ENCODE measurements around the gene KRTAP4-9. TPM values are rescaled to one million over a fixed set of nuclear protein-coding genes. Genes with fewer than 3 reads are reported as not detected.
"Not testable (repeated sequence)": the region's sequence is repeated elsewhere in the genome, so short reads cannot be mapped to it uniquely, and the experiment has no call there.

Gene KRTAP4-9
- total and polyA plus RNA-seq, 2 donors, result not detected

DNA sequence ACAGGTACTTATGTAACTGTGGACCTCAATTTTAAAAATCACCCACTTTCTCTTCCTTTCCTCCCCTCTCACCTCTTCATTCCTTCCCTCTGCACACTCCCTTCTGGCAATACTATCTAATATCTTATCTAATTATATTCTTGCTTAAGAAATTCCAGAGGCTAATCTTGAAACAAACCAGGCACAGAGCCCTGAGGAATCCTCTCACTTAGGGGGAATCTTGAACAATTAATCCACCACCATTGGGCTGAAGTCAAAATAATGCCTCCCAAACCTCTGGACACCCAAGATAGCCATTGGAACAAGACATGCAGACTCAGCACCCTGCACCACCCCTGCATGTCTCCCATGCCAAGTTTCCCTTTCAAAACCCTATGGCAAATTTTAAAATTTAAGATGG, 36.2 kb downstream of the KRTAP4-9 start:
- H3K27me3 ChIP-seq (ENCODE audit: control insufficient read depth in 2 of 2, insufficient read depth in 1 of 2, low read length in 1 of 2), result no peaks in the 10 kb centered on the region
- DNase-seq (ENCODE audit: low read depth in 6 of 9, low spot score in 9 of 9), result no peak
- H3K4me1 ChIP-seq (ENCODE audit: control insufficient read depth in 2 of 2, insufficient read depth in 2 of 2, low read length in 2 of 2), result no peaks in the 10 kb centered on the region
- peaks cover 2 to 8% of the 10 kb centered on the region in 2 donors for H3K9me3 ChIP-seq (ENCODE audit: control insufficient read depth in 2 of 2, insufficient read depth in 1 of 2, low read length in 1 of 2)
- H3K27ac ChIP-seq (ENCODE audit: low read depth in 1 of 2, low read length in 1 of 2), result no peak overlapping the region
- H3K36me3 ChIP-seq (ENCODE audit: control insufficient read depth in 2 of 2, insufficient read depth in 2 of 2, low read length in 1 of 2), result no peaks in the 10 kb centered on the region
- no peak overlapping the region for H3K4me3 ChIP-seq (ENCODE audit: low read length in 2 of 2)

- peaks cover 2 to 5% of the 10 kb centered on the region in 2 donors for H3K9me3 ChIP-seq (ENCODE audit: control insufficient read depth in 2 of 2, insufficient read depth in 1 of 2, low read length in 1 of 2)
- DNase-seq (ENCODE audit: low read depth in 6 of 9, low spot score in 9 of 9), result no peak
- no peak overlapping the region for H3K27ac ChIP-seq (ENCODE audit: low read depth in 1 of 2, low read length in 1 of 2)
- WGBS, result 97% methylated on average over 1 of the region's 1 CpG
- no peak overlapping the region for H3K4me3 ChIP-seq (ENCODE audit: low read length in 2 of 2)
- H3K4me1 ChIP-seq (ENCODE audit: control insufficient read depth in 2 of 2, insufficient read depth in 2 of 2, low read length in 2 of 2), result no peaks in the 10 kb centered on the region
- no peaks in the 10 kb centered on the region for H3K36me3 ChIP-seq (ENCODE audit: control insufficient read depth in 2 of 2, insufficient read depth in 2 of 2, low read length in 1 of 2)
- no peaks in the 10 kb centered on the region for H3K27me3 ChIP-seq (ENCODE audit: control insufficient read depth in 2 of 2, insufficient read depth in 1 of 2, low read length in 1 of 2)
These were observed 39.7 kb downstream of the KRTAP4-9 start for GRCh38 chr17:41144846-41145245.

- 95% methylated on average over 2 of the region's 2 CpGs for WGBS
- no peaks in the 10 kb centered on the region for H3K27me3 ChIP-seq (ENCODE audit: control insufficient read depth in 2 of 2, insufficient read depth in 1 of 2, low read length in 1 of 2)
- DNase-seq (ENCODE audit: low read depth in 6 of 9, low spot score in 9 of 9), result no peak
- H3K36me3 ChIP-seq (ENCODE audit: control insufficient read depth in 2 of 2, insufficient read depth in 2 of 2, low read length in 1 of 2), result no peaks in the 10 kb centered on the region
- H3K27ac ChIP-seq (ENCODE audit: low read depth in 1 of 2, low read length in 1 of 2), result no peak overlapping the region
- no peak overlapping the region for H3K4me3 ChIP-seq (ENCODE audit: low read length in 2 of 2)
- no peaks in the 10 kb centered on the region for H3K4me1 ChIP-seq (ENCODE audit: control insufficient read depth in 2 of 2, insufficient read depth in 2 of 2, low read length in 2 of 2)
- peaks cover under 1 to 1% of the 10 kb centered on the region in 2 donors for H3K9me3 ChIP-seq (ENCODE audit: control insufficient read depth in 2 of 2, insufficient read depth in 1 of 2, low read length in 1 of 2)
These were observed 40.1 kb downstream of the KRTAP4-9 start for GRCh38 chr17:41145261-41145660.

GRCh38 chr17:41147531-41148204, 42.5 kb downstream of the KRTAP4-9 start:
- WGBS, result 98% methylated on average over 2 of the region's 2 CpGs
- no peaks in the 10 kb centered on the region for H3K27me3 ChIP-seq (ENCODE audit: control insufficient read depth in 2 of 2, insufficient read depth in 1 of 2, low read length in 1 of 2)
- no peaks in the 10 kb centered on the region for H3K4me1 ChIP-seq (ENCODE audit: control insufficient read depth in 2 of 2, insufficient read depth in 2 of 2, low read length in 2 of 2)
- no peak overlapping the region for H3K27ac ChIP-seq (ENCODE audit: low read depth in 1 of 2, low read length in 1 of 2)
- H3K36me3 ChIP-seq (ENCODE audit: control insufficient read depth in 2 of 2, insufficient read depth in 2 of 2, low read length in 1 of 2), result no peaks in the 10 kb centered on the region
- DNase-seq (ENCODE audit: low read depth in 6 of 9, low spot score in 9 of 9), result no peak
- H3K4me3 ChIP-seq (ENCODE audit: low read length in 2 of 2), result no peak overlapping the region
- no peaks in the 10 kb centered on the region for H3K9me3 ChIP-seq (ENCODE audit: control insufficient read depth in 2 of 2, insufficient read depth in 1 of 2, low read length in 1 of 2)

- not testable (repeated sequence) for H3K27ac ChIP-seq (ENCODE audit: low read depth in 1 of 2, low read length in 1 of 2); H3K4me3 ChIP-seq (ENCODE audit: low read length in 2 of 2); H3K9me3 ChIP-seq (ENCODE audit: control insufficient read depth in 2 of 2, insufficient read depth in 1 of 2, low read length in 1 of 2); H3K36me3 ChIP-seq (ENCODE audit: control insufficient read depth in 2 of 2, insufficient read depth in 2 of 2, low read length in 1 of 2); H3K27me3 ChIP-seq (ENCODE audit: control insufficient read depth in 2 of 2, insufficient read depth in 1 of 2, low read length in 1 of 2); DNase-seq (ENCODE audit: low read depth in 6 of 9, low spot score in 9 of 9); H3K4me1 ChIP-seq (ENCODE audit: control insufficient read depth in 2 of 2, insufficient read depth in 2 of 2, low read length in 2 of 2)
- 95% methylated on average over 10 of the region's 10 CpGs for WGBS
These were observed 43.9 kb downstream of the KRTAP4-9 start for GRCh38 chr17:41148971-41149651.

- Histone ChIP-seq H3K36me3 (ENCODE audit: control insufficient read depth in 2 of 2, insufficient read depth in 2 of 2, low read length in 1 of 2) (no peaks in the 10 kb centered on the region), H3K27me3 (ENCODE audit: control insufficient read depth in 2 of 2, insufficient read depth in 1 of 2, low read length in 1 of 2) (no peaks in the 10 kb centered on the region), H3K4me1 (ENCODE audit: control insufficient read depth in 2 of 2, insufficient read depth in 2 of 2, low read length in 2 of 2) (no peaks in the 10 kb centered on the region), H3K4me3 (ENCODE audit: low read length in 2 of 2) (no peak within 1 kb of the TSS), H3K27ac (ENCODE audit: low read depth in 1 of 2, low read length in 1 of 2) (no peak within 1 kb of the TSS), H3K9me3 (ENCODE audit: control insufficient read depth in 2 of 2, insufficient read depth in 1 of 2, low read length in 1 of 2) (no peaks in the 10 kb centered on the region)
- DNase-seq (ENCODE audit: low read depth in 6 of 9, low spot score in 9 of 9), result no peak
- 72% methylated on average over 2 of the region's 2 CpGs for WGBS
These were observed 44.4 kb downstream of the KRTAP4-9 start, which contains the start of gene KRTAP4-5 for GRCh38 chr17:41149652-41149985. TSS of gene KRTAP4-5 (minus strand) at chr17:41149825. CDS start at chr17:41149767, 58 bp downstream.

- 93% methylated on average over 4 of the region's 4 CpGs for WGBS
- no peaks in the 10 kb centered on the region for H3K9me3 ChIP-seq (ENCODE audit: control insufficient read depth in 2 of 2, insufficient read depth in 1 of 2, low read length in 1 of 2)
- H3K36me3 ChIP-seq (ENCODE audit: control insufficient read depth in 2 of 2, insufficient read depth in 2 of 2, low read length in 1 of 2), result no peaks in the 10 kb centered on the region
- DNase-seq (ENCODE audit: low read depth in 6 of 9, low spot score in 9 of 9), result no peak
- no peaks in the 10 kb centered on the region for H3K4me1 ChIP-seq (ENCODE audit: control insufficient read depth in 2 of 2, insufficient read depth in 2 of 2, low read length in 2 of 2)
- no peak overlapping the region for H3K27ac ChIP-seq (ENCODE audit: low read depth in 1 of 2, low read length in 1 of 2)
- no peak overlapping the region for H3K4me3 ChIP-seq (ENCODE audit: low read length in 2 of 2)
- H3K27me3 ChIP-seq (ENCODE audit: control insufficient read depth in 2 of 2, insufficient read depth in 1 of 2, low read length in 1 of 2), result no peaks in the 10 kb centered on the region
These were observed 44.8 kb downstream of the KRTAP4-9 start for GRCh38 chr17:41150026-41150425.

- no peaks in the 10 kb centered on the region for H3K36me3 ChIP-seq (ENCODE audit: control insufficient read depth in 2 of 2, insufficient read depth in 2 of 2, low read length in 1 of 2)
- no peaks in the 10 kb centered on the region for H3K4me1 ChIP-seq (ENCODE audit: control insufficient read depth in 2 of 2, insufficient read depth in 2 of 2, low read length in 2 of 2)
- 92% methylated on average over 2 of the region's 2 CpGs for WGBS
- no peak for DNase-seq (ENCODE audit: low read depth in 6 of 9, low spot score in 9 of 9)
- no peak overlapping the region for H3K4me3 ChIP-seq (ENCODE audit: low read length in 2 of 2)
- no peaks in the 10 kb centered on the region for H3K27me3 ChIP-seq (ENCODE audit: control insufficient read depth in 2 of 2, insufficient read depth in 1 of 2, low read length in 1 of 2)
- H3K27ac ChIP-seq (ENCODE audit: low read depth in 1 of 2, low read length in 1 of 2), result no peak overlapping the region
- no peaks in the 10 kb centered on the region for H3K9me3 ChIP-seq (ENCODE audit: control insufficient read depth in 2 of 2, insufficient read depth in 1 of 2, low read length in 1 of 2)
These were observed 46.3 kb downstream of the KRTAP4-9 start for GRCh38 chr17:41151525-41151924.

DNA sequence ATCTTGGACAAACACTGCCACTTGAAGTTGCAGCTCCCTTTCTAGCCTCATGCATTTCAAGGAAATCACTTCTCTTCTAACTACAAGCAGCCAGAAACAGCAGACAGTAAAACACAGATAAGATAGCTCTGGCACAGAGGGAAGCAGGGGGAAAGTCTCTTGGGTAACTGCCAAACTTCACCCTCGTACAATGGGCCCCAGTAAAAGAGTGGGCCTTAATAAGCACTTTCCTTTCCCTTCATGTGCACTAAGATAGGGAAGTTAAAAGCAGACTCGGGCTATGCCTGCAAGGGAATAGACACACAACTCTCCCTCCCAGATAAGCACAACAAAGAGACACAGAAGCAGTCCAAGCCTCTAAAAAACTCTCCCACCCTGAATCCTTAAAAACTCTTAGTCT, 48.7 kb downstream of the KRTAP4-9 start:
- no peaks in the 10 kb centered on the region for H3K4me1 ChIP-seq (ENCODE audit: control insufficient read depth in 2 of 2, insufficient read depth in 2 of 2, low read length in 2 of 2)

More for the DNA sequence above, 48.7 kb downstream of the KRTAP4-9 start:
- no peaks in the 10 kb centered on the region for H3K9me3 ChIP-seq (ENCODE audit: control insufficient read depth in 2 of 2, insufficient read depth in 1 of 2, low read length in 1 of 2)
- H3K36me3 ChIP-seq (ENCODE audit: control insufficient read depth in 2 of 2, insufficient read depth in 2 of 2, low read length in 1 of 2), result no peaks in the 10 kb centered on the region
- DNase-seq (ENCODE audit: low read depth in 6 of 9, low spot score in 9 of 9), result no peak
- no peak overlapping the region for H3K27ac ChIP-seq (ENCODE audit: low read depth in 1 of 2, low read length in 1 of 2)
- H3K4me3 ChIP-seq (ENCODE audit: low read length in 2 of 2), result no peak overlapping the region
- H3K27me3 ChIP-seq (ENCODE audit: control insufficient read depth in 2 of 2, insufficient read depth in 1 of 2, low read length in 1 of 2), result no peaks in the 10 kb centered on the region
- 20% methylated on average over 2 of the region's 2 CpGs for WGBS
